ENCODE measurements around the gene LPP. TPM values are rescaled to one million over a fixed set of nuclear protein-coding genes. Genes with fewer than 3 reads are reported as not detected.
A peak's percentile ranks its signal among the peaks of the same experiment; 100 is the strongest.

LPP gene
- total RNA-seq, 3 donors from 2014 or later: 262 to 816 (median 325) TPM

DNA sequence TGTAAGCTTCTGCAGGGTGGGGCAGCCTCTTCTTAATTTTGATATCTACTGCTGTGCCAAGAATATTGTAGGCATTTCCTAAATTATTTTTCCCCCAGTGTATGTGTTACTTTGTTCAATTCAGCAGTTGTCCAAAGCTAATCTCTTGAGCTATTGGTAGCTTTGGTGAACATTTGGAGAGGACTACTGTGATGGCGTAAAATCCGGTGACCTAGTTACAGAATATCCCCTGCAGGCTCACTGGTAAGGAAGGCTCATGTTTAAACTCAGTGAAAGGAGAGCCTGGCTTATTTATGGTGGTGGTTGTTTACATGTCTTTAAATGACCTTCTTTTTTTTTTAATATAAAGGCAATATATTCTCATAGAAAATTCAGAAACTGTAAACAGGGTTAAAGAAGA lies 105.6 kb downstream of the LPP start:
- TF ChIP-seq, protein P1, sequence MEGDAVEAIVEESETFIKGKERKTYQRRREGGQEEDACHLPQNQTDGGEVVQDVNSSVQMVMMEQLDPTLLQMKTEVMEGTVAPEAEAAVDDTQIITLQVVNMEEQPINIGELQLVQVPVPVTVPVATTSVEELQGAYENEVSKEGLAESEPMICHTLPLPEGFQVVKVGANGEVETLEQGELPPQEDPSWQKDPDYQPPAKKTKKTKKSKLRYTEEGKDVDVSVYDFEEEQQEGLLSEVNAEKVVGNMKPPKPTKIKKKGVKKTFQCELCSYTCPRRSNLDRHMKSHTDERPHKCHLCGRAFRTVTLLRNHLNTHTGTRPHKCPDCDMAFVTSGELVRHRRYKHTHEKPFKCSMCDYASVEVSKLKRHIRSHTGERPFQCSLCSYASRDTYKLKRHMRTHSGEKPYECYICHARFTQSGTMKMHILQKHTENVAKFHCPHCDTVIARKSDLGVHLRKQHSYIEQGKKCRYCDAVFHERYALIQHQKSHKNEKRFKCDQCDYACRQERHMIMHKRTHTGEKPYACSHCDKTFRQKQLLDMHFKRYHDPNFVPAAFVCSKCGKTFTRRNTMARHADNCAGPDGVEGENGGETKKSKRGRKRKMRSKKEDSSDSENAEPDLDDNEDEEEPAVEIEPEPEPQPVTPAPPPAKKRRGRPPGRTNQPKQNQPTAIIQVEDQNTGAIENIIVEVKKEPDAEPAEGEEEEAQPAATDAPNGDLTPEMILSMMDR (IDR thresholded peaks at IDR 0.05): no peak
- no peak for DNase-seq
- intact Hi-C loops (cut with DNase I, micrococcal nuclease): no loop called here
- ATAC-seq: no peak
- Histone ChIP-seq H3K4me3 (no peak overlapping the region), H3K4me1 (ENCODE audit: low read depth) (peaks cover 34% of the 10 kb centered on the region), H3K9me3 (no peaks in the 10 kb centered on the region), H3K36me3 (ENCODE audit: low read depth) (no peaks in the 10 kb centered on the region)

DNA sequence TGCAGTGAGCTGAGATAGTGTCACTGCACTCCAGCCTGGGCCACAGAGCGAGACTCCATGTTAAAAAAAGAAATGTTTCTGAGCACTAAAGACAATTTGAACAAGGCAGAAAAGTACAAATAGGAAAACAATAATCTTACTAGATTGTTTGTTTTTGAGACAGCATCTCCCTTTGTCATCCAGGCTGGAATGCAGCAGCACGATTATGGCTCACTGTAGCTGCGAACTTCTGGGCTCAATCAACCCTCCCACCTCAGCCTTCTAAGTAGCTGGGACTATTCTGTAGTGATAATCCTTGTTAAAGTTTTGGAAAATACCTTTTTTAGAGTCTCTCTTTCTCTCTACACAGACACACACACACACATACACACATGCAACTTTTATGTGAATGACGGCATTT lies 107.1 kb downstream of the LPP start:
- no peak overlapping the region for H3K4me3 ChIP-seq
- no peaks in the 10 kb centered on the region for H3K36me3 ChIP-seq (ENCODE audit: low read depth)
- DNase-seq (no peak), ATAC-seq (no peak)
- peaks cover 34% of the 10 kb centered on the region for H3K4me1 ChIP-seq (ENCODE audit: low read depth)
- intact Hi-C loops (cut with DNase I, micrococcal nuclease): loop anchor here in 1 of 2 donors (10.0 kb wide), 1 partner anchor 516 kb away; the partner anchor contains the start of gene BCL6
- TF ChIP-seq, protein P1 (IDR thresholded peaks at IDR 0.05): no peak
- H3K9me3 ChIP-seq: no peaks in the 10 kb centered on the region

DNA sequence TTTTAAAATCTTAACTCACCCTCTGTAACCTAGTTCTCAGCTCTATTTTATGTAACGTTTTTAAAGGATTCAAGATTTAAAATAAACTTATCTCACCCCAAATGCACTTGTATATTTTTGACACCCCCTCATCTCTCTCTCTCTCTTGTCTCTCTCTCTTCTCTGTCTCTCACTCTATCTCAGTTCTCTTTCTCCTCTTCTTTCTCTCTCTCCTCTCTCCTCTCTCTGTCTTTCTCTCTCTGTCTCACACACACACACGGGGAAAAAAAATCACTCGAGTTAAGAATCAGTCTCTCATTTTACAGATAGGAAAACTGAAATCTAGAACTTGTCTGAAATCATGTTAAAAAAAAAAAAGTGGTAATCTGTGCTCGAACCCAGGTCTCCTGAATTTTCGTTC lies 108.5 kb downstream of the LPP start:
- TF ChIP-seq, protein P1 (IDR thresholded peaks at IDR 0.05): no peak

DNA sequence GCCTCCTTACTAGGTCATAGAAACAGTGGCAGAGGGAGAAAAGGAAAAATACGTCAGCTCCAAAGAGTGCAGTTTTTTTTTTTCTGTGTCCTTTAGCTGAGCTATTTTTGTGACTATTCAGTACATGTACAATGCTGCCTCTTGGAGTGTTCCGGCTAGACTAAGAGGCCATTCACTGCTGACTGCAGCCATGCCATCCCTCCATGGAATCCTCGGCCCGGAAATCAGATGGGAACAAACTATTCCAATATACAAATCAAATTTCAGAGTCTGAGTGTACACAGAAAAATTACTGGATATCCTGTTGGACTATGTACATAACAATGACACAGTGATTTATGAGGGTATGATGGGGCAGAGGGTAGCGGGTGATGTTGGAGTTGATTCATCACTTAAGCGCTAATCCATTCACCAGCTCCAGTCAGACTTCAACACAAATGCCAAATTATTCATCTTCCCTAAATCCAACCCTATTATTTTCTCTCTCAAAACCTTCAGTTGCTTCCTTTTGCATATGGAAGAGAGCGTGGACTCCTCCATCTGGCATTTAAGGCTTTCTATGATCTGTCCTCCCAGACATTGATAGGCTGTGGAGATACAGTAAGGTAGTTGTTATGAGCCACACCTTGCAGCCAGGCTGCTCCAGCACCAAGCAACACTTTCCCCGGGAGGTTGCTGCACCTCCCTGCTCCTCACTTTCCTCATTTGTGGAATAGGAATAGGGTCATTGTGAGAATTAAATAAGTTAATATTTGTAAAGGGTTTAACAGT lies 109.1 kb downstream of the LPP start:
- H3K4me3 ChIP-seq: no peak overlapping the region

More for the DNA sequence above, 108.5 kb downstream of the LPP start:
- Histone ChIP-seq H3K4me1 (ENCODE audit: low read depth) (peaks cover 31% of the 10 kb centered on the region), H3K4me3 (no peak overlapping the region), H3K9me3 (no peaks in the 10 kb centered on the region), H3K36me3 (ENCODE audit: low read depth) (no peaks in the 10 kb centered on the region)
- DNase-seq (no peak), ATAC-seq (no peak)
- intact Hi-C loops (cut with DNase I, micrococcal nuclease): loop anchor here in 1 of 2 donors (10.0 kb wide), 1 partner anchor 518 kb away; the partner anchor contains the start of gene BCL6

DNA sequence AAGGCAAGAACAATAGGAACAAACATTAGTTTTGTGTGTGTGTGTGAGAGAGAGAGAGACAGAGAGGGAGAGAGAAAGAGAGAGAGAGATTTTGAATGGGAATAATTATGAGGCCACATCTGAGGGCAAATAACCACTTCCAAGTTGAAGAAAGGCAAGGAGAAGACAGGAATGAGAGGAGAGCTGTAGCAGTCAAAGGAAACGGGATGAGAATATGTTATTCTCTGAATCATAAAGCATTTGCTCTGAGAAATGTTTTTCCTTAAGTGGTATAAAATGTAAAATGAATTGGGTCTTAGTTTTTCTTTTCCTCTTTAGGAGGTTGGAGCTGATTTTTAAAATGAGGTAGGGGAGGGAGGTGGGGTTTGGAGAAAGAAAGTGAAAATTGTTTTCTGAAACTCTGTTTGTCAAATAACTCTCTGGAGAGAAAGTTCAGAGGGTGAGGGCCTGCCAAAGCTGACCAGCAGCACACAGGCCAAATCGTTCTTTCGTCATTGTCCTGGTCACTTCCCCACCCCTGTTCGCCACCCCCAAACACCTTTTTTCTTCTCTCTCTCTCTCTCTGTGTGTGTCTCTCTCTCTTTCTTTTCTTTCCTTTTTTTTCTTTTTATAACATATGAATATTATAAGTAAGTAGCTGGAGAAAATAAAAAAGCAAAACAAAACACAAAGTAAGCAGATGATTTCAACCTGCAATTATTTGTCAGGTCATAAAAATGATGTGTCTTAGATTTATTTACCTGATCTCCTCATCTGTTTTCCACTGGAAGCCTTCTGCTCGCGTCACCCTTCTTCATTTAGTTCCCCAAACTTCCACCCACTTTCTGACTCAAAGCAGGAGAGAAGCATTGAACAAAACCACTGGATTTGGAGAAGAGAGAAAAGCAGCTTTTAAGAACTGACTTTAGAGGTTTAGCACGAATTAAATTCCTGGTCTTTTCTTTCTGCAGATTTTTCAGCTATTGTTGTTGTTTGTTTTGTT lies 110.6 kb downstream of the LPP start:
- Histone ChIP-seq H3K4me3 (no peak overlapping the region), H3K36me3 (ENCODE audit: low read depth) (no peaks in the 10 kb centered on the region), H3K9me3 (no peaks in the 10 kb centered on the region), H3K4me1 (ENCODE audit: low read depth) (peaks cover 34% of the 10 kb centered on the region)
- intact Hi-C loops (cut with DNase I, micrococcal nuclease): loop anchor here in 1 of 2 donors (10.0 kb wide), 1 partner anchor 520 kb away; the partner anchor contains the start of gene BCL6
- DNase-seq (no peak), ATAC-seq (no peak)
- TF ChIP-seq, protein P1 (IDR thresholded peaks at IDR 0.05): no peak

More for the DNA sequence above, 109.1 kb downstream of the LPP start:
- Histone ChIP-seq H3K36me3 (ENCODE audit: low read depth) (no peaks in the 10 kb centered on the region), H3K4me1 (ENCODE audit: low read depth) (peaks cover 29% of the 10 kb centered on the region), H3K9me3 (no peaks in the 10 kb centered on the region)
- ATAC-seq (peak; percentile 73), DNase-seq (no peak)
- TF ChIP-seq, protein P1 (IDR thresholded peaks at IDR 0.05): no peak
- intact Hi-C loops (cut with DNase I, micrococcal nuclease): loop anchor here in 1 of 2 donors (10.0 kb wide), 1 partner anchor 518 kb away; the partner anchor contains the start of gene BCL6
